Testis (tissue), 3 donors: ENCODE data around the gene ABCC10. TPM values are rescaled to one million over a fixed set of nuclear protein-coding genes. Genes with fewer than 3 reads are reported as not detected.

ENCODE experiments used
- DNase-seq: peaks from one replicate; pipeline ENCODE4 v3.0.0-alpha.2; 2019
- H3K27ac ChIP-seq, 2 donors: fragments of 200-600 bp; sonication (generic); one replicate each; pipeline ENCODE4 v1.5.1; 2019
- H3K27me3 ChIP-seq: fragments of 200-600 bp; sonication (generic); one replicate; pipeline ENCODE4 v1.5.1; 2019
- H3K36me3 ChIP-seq: fragments of 200-600 bp; sonication (generic); one replicate; pipeline ENCODE4 v1.5.1; 2017; ENCODE audit warnings: low read depth; ENCODE audit errors: missing control alignments
- H3K4me1 ChIP-seq: fragments of 200-600 bp; sonication (generic); one replicate; pipeline ENCODE4 v1.5.1; 2019
- H3K4me3 ChIP-seq, 2 donors: fragments of 200-600 bp; sonication (generic); one replicate each; pipeline ENCODE4 v1.5.1; 2017 to 2019
- H3K9me3 ChIP-seq: fragments of 200-600 bp; sonication (generic); one replicate; pipeline ENCODE4 v1.5.1; 2017
- CTCF ChIP-seq, 3 experiments: fragments of 450-650 bp in 2 of 3; fragments of 200-600 bp in 1 of 3; sonication (generic) in 1 of 3; IDR thresholded peaks; one replicate each; pipeline ENCODE4 v1.5.1; 2016 to 2019; ENCODE audit warnings: antibody characterized with exemption in 3 of 3, mild to moderate bottlenecking in 2 of 3, moderate library complexity in 1 of 3
- POLR2A ChIP-seq: fragments of 450-650 bp; IDR thresholded peaks from one replicate; pipeline ENCODE4 v1.6.1; 2017; ENCODE audit warnings: antibody characterized with exemption, mild to moderate bottlenecking, moderate library complexity
- WGBS, 2 donors: methylation state at CpG; one replicate each; pipeline ENCODE4 v1.1.5; 2018; 5-methylcytosine and 5-hydroxymethylcytosine counted together
- intact Hi-C: fragments of 100-400 bp; cut with DNase I; formaldehyde crosslinking; loops from one replicate; pipeline ENCODE4 v1.15.1; 2023; ENCODE audit warnings: low total_unique reads
- polyA plus RNA-seq: library from polyadenylated mRNA; stranded (reverse); fragments of 350-450 nt; fragmentation: Illumina TruSeq; extraction: RNeasy Lipid Tissue Mini Kit (QIAGEN cat#74804); gene quantifications from one replicate; pipeline ENCODE4 v1.2.3, GENCODE V29; 2014; ENCODE audit warnings: low read depth, low replicate concordance; ENCODE audit not compliant: insufficient read depth
- total RNA-seq, 2 donors: library from RNA; depleted of rRNA; stranded (reverse); fragments of >200 nt; gene quantifications; one replicate each; pipeline ENCODE4 v1.2.3, GENCODE V29; 2016

The ABCC10 gene
- total and polyA plus RNA-seq, 3 donors from 2014 or later: 21.0 to 34.0 (median 29.2) TPM

- no peaks in the 10 kb centered on the region for H3K36me3 ChIP-seq
- intact Hi-C loops: no loop called here
- peaks cover 41% of the 10 kb centered on the region for H3K4me1 ChIP-seq
- DNase-seq: no peak
- no peak overlapping the region for H3K4me3 ChIP-seq
- no peaks in the 10 kb centered on the region for H3K9me3 ChIP-seq
- WGBS, 2 donors: 77 to 81% methylated on average over 7 of the region's 7 CpGs
- no peaks in the 10 kb centered on the region for H3K27me3 ChIP-seq
- no peak overlapping the region for H3K27ac ChIP-seq
- no peak for TF ChIP-seq POLR2A
- TF ChIP-seq CTCF (IDR thresholded peaks at IDR 0.05): no peak
These were observed 66.5 kb downstream of the ABCC10 start for GRCh38 chr6:43493833-43494232.

- no peaks in the 10 kb centered on the region for H3K9me3 ChIP-seq
- no peak overlapping the region for H3K4me3 ChIP-seq
- intact Hi-C loops: no loop called here
- no peak for DNase-seq
- H3K4me1 ChIP-seq: peaks cover 46% of the 10 kb centered on the region
- no peak for TF ChIP-seq CTCF (IDR thresholded peaks at IDR 0.05)
- TF ChIP-seq POLR2A: no peak
- H3K27me3 ChIP-seq: no peaks in the 10 kb centered on the region
- WGBS, 2 donors: 88 to 95% methylated on average over 6 of the region's 6 CpGs
- H3K27ac ChIP-seq: no peak overlapping the region
- no peaks in the 10 kb centered on the region for H3K36me3 ChIP-seq
These were observed 67.0 kb downstream of the ABCC10 start for GRCh38 chr6:43494321-43494720.

DNA sequence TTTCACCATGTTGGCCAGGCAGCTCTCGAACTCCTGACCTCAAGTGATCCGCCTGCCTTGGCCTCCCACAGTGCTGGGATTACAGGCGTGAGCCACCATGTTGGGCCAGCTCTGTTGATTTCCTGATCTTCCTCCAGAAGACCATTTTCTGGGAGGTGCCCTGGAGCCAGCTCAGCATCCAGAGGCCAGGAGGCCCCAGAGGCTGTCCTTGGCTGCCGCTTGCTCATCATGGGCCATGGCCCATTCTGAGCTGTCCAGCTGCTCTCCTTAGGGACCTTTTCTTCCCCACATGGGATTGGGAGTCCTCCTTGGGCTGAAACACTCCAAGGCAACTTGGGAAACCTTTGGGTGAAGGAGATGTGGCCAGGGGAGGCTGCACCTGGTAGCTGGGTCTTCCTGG, 67.4 kb downstream of the ABCC10 start:
- H3K27me3 ChIP-seq: no peaks in the 10 kb centered on the region
- intact Hi-C loops: no loop called here
- no peak for DNase-seq
- no peak for TF ChIP-seq POLR2A
- TF ChIP-seq CTCF (IDR thresholded peaks at IDR 0.05): no peak
- peaks cover 50% of the 10 kb centered on the region for H3K4me1 ChIP-seq
- no peaks in the 10 kb centered on the region for H3K36me3 ChIP-seq
- 85 to 91% methylated on average over 4 of the region's 4 CpGs for WGBS, 2 donors
- no peak overlapping the region for H3K4me3 ChIP-seq
- no peaks in the 10 kb centered on the region for H3K9me3 ChIP-seq
- H3K27ac ChIP-seq: no peak overlapping the region

DNA sequence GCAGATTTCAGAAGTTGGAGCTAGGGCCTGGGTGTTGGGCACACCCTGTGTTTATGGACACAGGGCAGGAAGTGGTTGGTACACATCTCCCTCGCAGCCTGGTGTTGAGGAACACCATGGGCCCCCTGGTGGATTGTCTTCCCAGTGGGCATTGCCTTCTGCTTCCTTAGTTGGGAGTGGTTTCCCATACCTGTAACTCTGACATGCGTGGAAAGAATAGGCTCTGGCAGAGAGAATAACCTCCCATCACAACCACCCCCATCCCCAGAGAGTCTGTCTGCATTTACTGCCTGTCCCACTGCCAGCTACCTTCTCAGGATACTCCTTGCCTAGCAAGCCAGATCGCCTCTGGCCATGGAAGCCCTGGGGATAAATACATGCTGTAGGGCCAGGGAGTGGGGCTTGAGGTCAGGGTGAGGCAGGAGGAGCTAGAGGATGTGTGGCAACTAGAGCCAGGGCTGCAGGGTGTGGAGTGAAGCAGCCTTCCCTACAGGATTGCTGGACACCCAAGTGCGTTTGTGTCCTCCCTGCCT, 68.1 kb downstream of the ABCC10 start:
- Histone ChIP-seq H3K27me3 (no peaks in the 10 kb centered on the region), H3K9me3 (no peaks in the 10 kb centered on the region), H3K4me1 (peaks cover 52% of the 10 kb centered on the region), H3K27ac (no peak overlapping the region), H3K36me3 (no peaks in the 10 kb centered on the region), H3K4me3 (no peak overlapping the region)
- DNase-seq: no peak
- TF ChIP-seq CTCF (IDR thresholded peaks at IDR 0.05) (no peak), POLR2A (no peak)
- WGBS, 2 donors: 75 to 79% methylated on average over 3 to 4 of the region's 4 CpGs
- intact Hi-C loops: no loop called here
